GM12878 (cell line): ENCODE measurements around the gene FAM184B. TPM values are rescaled to one million over a fixed set of nuclear protein-coding genes. Genes with fewer than 3 reads are reported as not detected.
A peak's percentile ranks its signal among the peaks of the same experiment; 100 is the strongest.

Experiments
- ATAC-seq: fragments of 200-7000 bp; cut with Tn5 transposase; 3 replicates; pipeline ENCODE4 v1.9.1; 2020; ENCODE audit warnings: mild to moderate bottlenecking, moderate library complexity
- BruUV-seq: library from RNA; stranded (reverse); fragments of 400-500 nt; replicated peaks from 2 replicates; lab custom pipeline; 2021; lab: Mats Ljungman, UMichigan
- CTCF ChIA-PET: fragments of 300-600 bp; sonication (Branson Sonifier 250); formaldehyde crosslinking; extraction: SDS; loops from one replicate; lab custom pipeline; 2021; ENCODE audit warnings: inconsistent platforms; lab: Yijun Ruan, JAX
- POLR2A ChIA-PET: fragments of 350-600 bp; formaldehyde crosslinking; extraction: SDS; loops from one replicate; lab custom pipeline; 2021; ENCODE audit warnings: inconsistent platforms; lab: Charles Lee
- RAD21 ChIA-PET: fragments of 300-600 bp; sonication (Branson Sonifier 250); formaldehyde crosslinking; loops from one replicate; lab custom pipeline; 2023; ENCODE audit warnings: antibody characterized with exemption; ENCODE audit not compliant: unreplicated experiment; lab: Charles Lee
- SMC1A ChIA-PET: fragments of 300-600 bp; sonication (Branson Sonifier 250); formaldehyde crosslinking; loops from one replicate; lab custom pipeline; 2023; ENCODE audit not compliant: unreplicated experiment, uncharacterized antibody; lab: Charles Lee
- DNase-seq: peaks from one replicate; pipeline ENCODE4 v3.0.0-alpha.2; 2011; ENCODE audit warnings: low read depth, low spot score
- FAIRE-seq: peaks from 3 replicates; lab custom pipeline; 2011; peaks lifted over from hg19 to GRCh38; lab: Jason Lieb, UNC
- H2AFZ ChIP-seq: 2 replicates; pipeline ENCODE4 v1.6.0; 2011; ENCODE audit warnings: low read depth, low read length, control low read depth; ENCODE audit not compliant: control insufficient read depth
- H3K27ac ChIP-seq: 2 replicates; pipeline ENCODE4 v1.5.1; 2011; ENCODE audit warnings: control low read depth; ENCODE audit not compliant: control insufficient read depth, insufficient read depth
- H3K27me3 ChIP-seq, 2 experiments: replicated peaks in 1 of 2; 2 replicates each; pipeline versions ENCODE4 v1.6.0 to v1.6.1; 2011; ENCODE audit warnings: low read length in 1 of 2; ENCODE audit not compliant: control insufficient read depth in 2 of 2, insufficient read depth in 2 of 2
- H3K36me3 ChIP-seq, 2 experiments: 2 replicates each; pipeline ENCODE4 v1.5.1; 2011; ENCODE audit warnings: low read length in 1 of 2; ENCODE audit not compliant: control insufficient read depth in 2 of 2, insufficient read depth in 2 of 2
- H3K4me1 ChIP-seq: 2 replicates; pipeline ENCODE4 v1.6.1; 2011; ENCODE audit warnings: mild to moderate bottlenecking, low read length, moderate library complexity, mixed read lengths; ENCODE audit not compliant: control insufficient read depth, insufficient read depth
- H3K4me2 ChIP-seq: 2 replicates; pipeline ENCODE4 v1.6.0; 2011; ENCODE audit warnings: control low read depth; ENCODE audit not compliant: control insufficient read depth, insufficient read depth
- H3K4me3 ChIP-seq: fragments of 200-600 bp; sonication (generic); 2 replicates; pipeline ENCODE4 v1.5.1; 2016
- H3K79me2 ChIP-seq: 2 replicates; pipeline ENCODE4 v1.6.0; 2011; ENCODE audit warnings: low read length; ENCODE audit not compliant: control insufficient read depth, insufficient read depth
- H3K9ac ChIP-seq: 2 replicates; pipeline ENCODE4 v1.8.0; 2011; ENCODE audit warnings: low read length, control low read depth, mixed read lengths; ENCODE audit not compliant: control insufficient read depth, insufficient read depth
- H3K9me3 ChIP-seq: replicated peaks from 3 replicates; pipeline ENCODE4 v1.5.1; 2011; ENCODE audit warnings: mild to moderate bottlenecking, low read length; ENCODE audit not compliant: control insufficient read depth, insufficient read depth
- H4K20me1 ChIP-seq: 2 replicates; pipeline ENCODE4 v1.6.0; 2011; ENCODE audit not compliant: control insufficient read depth, insufficient read depth
- ASH2L ChIP-seq: fragments of 300-600, 200-600 bp; sonication (generic); IDR thresholded peaks from 2 replicates; pipeline ENCODE4 v1.6.1; 2017; ENCODE audit warnings: low read depth, mild to moderate bottlenecking, borderline replicate concordance
- BCL11A ChIP-seq: IDR thresholded peaks from 2 replicates; pipeline ENCODE4 v1.6.1; 2011; ENCODE audit warnings: low read depth, low read length
- NR2C1 ChIP-seq: fragments of 450-650 bp; IDR thresholded peaks from 2 replicates; pipeline ENCODE4 v1.6.1; 2017; ENCODE audit warnings: antibody characterized with exemption, mild to moderate bottlenecking, moderate library complexity
- RAD51 ChIP-seq: fragments of 450-650 bp; IDR thresholded peaks from 2 replicates; pipeline ENCODE4 v1.6.1; 2016; ENCODE audit warnings: moderate library complexity, mild to moderate bottlenecking, inconsistent platforms
- ZNF274 ChIP-seq: IDR thresholded peaks from one replicate; pipeline ENCODE4 v1.8.0; 2011; ENCODE audit not compliant: insufficient read length, insufficient read depth
- ZNF622 ChIP-seq: fragments of 450-650 bp; IDR thresholded peaks from 2 replicates; pipeline ENCODE4 v1.6.1; 2017; ENCODE audit warnings: mild to moderate bottlenecking, inconsistent platforms
- WGBS: methylation state at CpG from one replicate; pipeline ENCODE4 v1.1.6; 2016; ENCODE audit warnings: low lambda C conversion rate; ENCODE audit not compliant: insufficient replicate concordance, insufficient coverage; ENCODE audit errors: missing lambda C conversion rate; 5-methylcytosine and 5-hydroxymethylcytosine counted together
- in situ Hi-C: fragments of 300-500 bp; cut with MboI; formaldehyde crosslinking; loops from 9 replicates; pipeline ENCODE4 v1.14.3; 2018; ENCODE audit warnings: mixed read lengths
- intact Hi-C: fragments of 100-400 bp; cut with micrococcal nuclease; formaldehyde crosslinking; loops from one replicate; pipeline ENCODE4 v1.14.2; 2022; ENCODE audit not compliant: unreplicated experiment
- polyA plus RNA-seq, 11 experiments: library from polyadenylated mRNA; depleted of rRNA in 4 of 11; unstranded in 6 of 11; stranded (reverse) in 5 of 11; fragments of >200 nt; fragmentation: Nextera tagmentation in 4 of 11; fragmentation: Illumina TruSeq in 1 of 11; extraction: Ambion mirVana in 4 of 11; extraction: Trizol in 1 of 11; gene quantifications; 1 replicate in 1 of 11; 2 replicates in 10 of 11; pipeline versions ENCODE4 v1.2.1 to v1.2.3, GENCODE V29; 2011 to 2016; ENCODE audit warnings: inconsistent platforms in 2 of 11, missing spikeins in 2 of 11, low read depth in 1 of 11
- total RNA-seq, 4 experiments: library from RNA; depleted of rRNA in 3 of 4; stranded (reverse); fragments of >200 nt in 3 of 4; fragmentation: Illumina TruSeq in 1 of 4; extraction: Trizol in 1 of 4; gene quantifications; 2 replicates each; pipeline versions ENCODE4 v1.2.1 to v1.2.3, GENCODE V29; 2013 to 2021
- TF ChIP-seq, protein P1 (sequence below), 3 experiments: IDR thresholded peaks in 2 of 3; conservative IDR thresholded peaks in 1 of 3; 2 replicates each; pipeline ENCODE4 v1.5.1; 2011; ENCODE audit warnings: low read depth in 3 of 3, low read length in 3 of 3, mild to moderate bottlenecking in 3 of 3, control low read depth in 2 of 3, moderate library complexity in 2 of 3, inconsistent platforms in 1 of 3, mixed read lengths in 1 of 3; ENCODE audit not compliant: control insufficient read depth in 2 of 3, insufficient read depth in 1 of 3; ENCODE audit errors: extremely low read depth in 1 of 3

FAM184B gene
- total and polyA plus RNA-seq, 10 of the 15 experiments (the other 5 are each of a cell fraction or from before 2014, with no cell fraction given) = under 0.01 TPM; not detected in 9

DNA sequence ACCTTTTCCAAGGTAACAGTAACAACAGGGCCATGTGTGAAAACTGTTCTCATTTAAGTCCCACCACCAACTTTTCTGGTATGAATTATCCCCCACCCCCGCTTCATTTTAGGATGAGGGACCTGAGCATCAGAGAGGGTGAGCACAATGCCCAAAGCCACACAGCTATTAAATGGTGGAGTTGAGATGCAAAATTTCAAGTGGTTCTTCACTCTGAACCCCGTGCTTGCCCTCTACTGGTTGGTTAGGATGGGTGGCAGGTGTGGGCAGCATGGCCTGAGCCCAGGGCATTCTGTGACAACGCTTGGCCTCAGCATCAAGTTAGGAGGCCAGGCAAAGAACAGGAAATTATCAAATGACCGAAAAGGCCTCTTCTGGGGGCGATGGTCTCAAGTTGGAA is 133.5 kb downstream of the FAM184B start:
- H3K27me3 ChIP-seq = no peaks in the 10 kb centered on the region
- H3K9me3 ChIP-seq = no peaks in the 10 kb centered on the region; the same call in 2 of the 3 replicates
- H3K36me3 ChIP-seq = no peaks in the 10 kb centered on the region
- POLR2A ChIA-PET = no interaction called here
- no peaks in the 10 kb centered on the region for H4K20me1 ChIP-seq
- H3K4me3 ChIP-seq = no peak overlapping the region
- H3K4me1 ChIP-seq = no peaks in the 10 kb centered on the region
- intact Hi-C loops = no loop called here
- WGBS = 71% methylated on average over 5 of the region's 5 CpGs
- ATAC-seq = 0 out of 3 replicates have a peak, but pooled peaks have one; percentile 31
- H3K27ac ChIP-seq = no peak overlapping the region
- TF ChIP-seq, protein P1, sequence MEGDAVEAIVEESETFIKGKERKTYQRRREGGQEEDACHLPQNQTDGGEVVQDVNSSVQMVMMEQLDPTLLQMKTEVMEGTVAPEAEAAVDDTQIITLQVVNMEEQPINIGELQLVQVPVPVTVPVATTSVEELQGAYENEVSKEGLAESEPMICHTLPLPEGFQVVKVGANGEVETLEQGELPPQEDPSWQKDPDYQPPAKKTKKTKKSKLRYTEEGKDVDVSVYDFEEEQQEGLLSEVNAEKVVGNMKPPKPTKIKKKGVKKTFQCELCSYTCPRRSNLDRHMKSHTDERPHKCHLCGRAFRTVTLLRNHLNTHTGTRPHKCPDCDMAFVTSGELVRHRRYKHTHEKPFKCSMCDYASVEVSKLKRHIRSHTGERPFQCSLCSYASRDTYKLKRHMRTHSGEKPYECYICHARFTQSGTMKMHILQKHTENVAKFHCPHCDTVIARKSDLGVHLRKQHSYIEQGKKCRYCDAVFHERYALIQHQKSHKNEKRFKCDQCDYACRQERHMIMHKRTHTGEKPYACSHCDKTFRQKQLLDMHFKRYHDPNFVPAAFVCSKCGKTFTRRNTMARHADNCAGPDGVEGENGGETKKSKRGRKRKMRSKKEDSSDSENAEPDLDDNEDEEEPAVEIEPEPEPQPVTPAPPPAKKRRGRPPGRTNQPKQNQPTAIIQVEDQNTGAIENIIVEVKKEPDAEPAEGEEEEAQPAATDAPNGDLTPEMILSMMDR (IDR thresholded peaks at IDR 0.05 in 2 of 3, conservative IDR thresholded peaks at IDR 0.05 in 1 of 3; ENCODE audit: control insufficient read depth in 2 of 3, extremely low read depth in 1 of 3, insufficient read depth in 1 of 3, low read depth in 3 of 3, low read length in 3 of 3) = 0 out of 6 replicates have a peak, but pooled peaks of 1 of the 3 experiments have one; percentile 7
- no peak for TF ChIP-seq ASH2L
- no peak for FAIRE-seq
- BruUV-seq = no TSS peak
- H3K9ac ChIP-seq = no peak overlapping the region
- no peak overlapping the region for H2AFZ ChIP-seq
- DNase-seq = no peak
- in situ Hi-C loops = no loop called here
- CTCF ChIA-PET = no interaction called here
- RAD21 ChIA-PET = no interaction called here
- SMC1A ChIA-PET = no interaction called here
- H3K79me2 ChIP-seq = no peaks in the 10 kb centered on the region
- no peak overlapping the region for H3K4me2 ChIP-seq

DNA sequence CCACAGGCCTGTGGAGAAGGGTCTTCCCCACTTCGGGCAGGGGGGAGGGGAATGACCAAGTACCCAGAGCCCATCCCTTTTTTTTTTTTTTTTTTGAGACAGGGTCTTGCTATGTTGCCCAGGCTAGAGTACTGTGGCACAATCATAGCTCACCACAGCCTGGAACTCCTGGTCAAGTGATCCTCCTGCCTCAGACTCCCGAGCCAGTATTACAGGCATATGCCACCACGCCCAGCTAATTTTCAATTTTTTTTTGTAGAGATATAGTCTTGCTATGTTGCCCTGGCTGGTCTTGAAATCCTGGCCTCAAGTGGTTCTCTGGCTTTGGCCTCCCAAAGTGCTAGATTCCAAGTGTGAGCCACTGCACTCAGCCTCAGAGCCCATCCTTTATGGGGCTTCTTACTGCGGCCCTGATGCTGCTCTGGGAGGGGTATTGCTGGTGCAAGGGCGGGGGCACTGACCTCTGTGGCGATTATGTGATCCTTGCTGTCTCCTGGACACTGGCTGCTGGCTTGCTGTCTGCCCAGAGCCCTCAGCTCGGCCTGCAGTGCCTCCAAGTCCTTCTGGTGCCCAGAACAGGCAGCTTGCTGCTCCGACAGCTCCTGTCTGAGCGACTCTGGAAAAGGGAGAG is 134.1 kb downstream of the FAM184B start:
- Histone ChIP-seq H2AFZ (no peak overlapping the region), H3K9me3 (no peaks in the 10 kb centered on the region; the same call in 2 of the 3 replicates), H3K27me3 (no peaks in the 10 kb centered on the region)
- ChIA-PET POLR2A (no interaction called here), RAD21 (no interaction called here), SMC1A (interaction anchor here (1.2 kb wide), 1 partner anchor 99 kb away, joined by 3 read pairs; no protein-coding TSS in a partner anchor)
- ATAC-seq (no peak), DNase-seq (no peak), FAIRE-seq (no peak)
- TF ChIP-seq ZNF622 (no peak), BCL11A (no peak), NR2C1 (no peak), ZNF274 (no peak), RAD51 (no peak)
- TF ChIP-seq, all 136 proteins: peak for 0
- H3K4me2 ChIP-seq = no peak overlapping the region
- no TSS peak for BruUV-seq
- H3K4me3 ChIP-seq = no peak overlapping the region
- no peaks in the 10 kb centered on the region for H3K4me1 ChIP-seq
- 55% methylated on average over 9 of the region's 9 CpGs for WGBS
- H4K20me1 ChIP-seq = no peaks in the 10 kb centered on the region
- no peak overlapping the region for H3K9ac ChIP-seq
- CTCF ChIA-PET = interaction anchor here (0.8 kb wide), 1 partner anchor 11 kb away, joined by 3 read pairs; no protein-coding TSS in a partner anchor
- in situ Hi-C loops (no loop called here), intact Hi-C loops (no loop called here)
- H3K79me2 ChIP-seq = no peaks in the 10 kb centered on the region
- no peak overlapping the region for H3K27ac ChIP-seq
- no peaks in the 10 kb centered on the region for H3K36me3 ChIP-seq
